Ishikawa (cell line): ENCODE data around the gene ANO4.
A peak's percentile ranks its signal among the peaks of the same experiment; 100 is the strongest.

Experiments used
- CEBPB ChIP-seq: IDR thresholded peaks from 2 replicates; pipeline ENCODE4 v1.6.1; 2012
- CREB1 ChIP-seq: IDR thresholded peaks from 2 replicates; pipeline ENCODE4 v1.6.1; 2012; ENCODE audit warnings: low read depth
- EGR1 ChIP-seq: IDR thresholded peaks from 2 replicates; pipeline ENCODE4 v1.6.1; 2012
- EP300 ChIP-seq: IDR thresholded peaks from 2 replicates; pipeline ENCODE4 v1.6.1; 2012; ENCODE audit warnings: borderline replicate concordance
- FOXM1 ChIP-seq: IDR thresholded peaks from 2 replicates; pipeline ENCODE4 v1.6.1; 2012; ENCODE audit warnings: low read depth, borderline replicate concordance
- MAX ChIP-seq: IDR thresholded peaks from 2 replicates; pipeline ENCODE4 v1.6.1; 2012
- NFIC ChIP-seq: IDR thresholded peaks from 2 replicates; pipeline ENCODE4 v1.6.1; 2012
- RAD21 ChIP-seq: IDR thresholded peaks from 2 replicates; pipeline ENCODE4 v1.6.1; 2012; ENCODE audit warnings: low read depth
- TAF1 ChIP-seq: IDR thresholded peaks from 2 replicates; pipeline ENCODE4 v1.6.1; 2012; ENCODE audit warnings: low read depth, mild to moderate bottlenecking
- TCF12 ChIP-seq: IDR thresholded peaks from 2 replicates; pipeline ENCODE4 v1.6.1; 2012; ENCODE audit warnings: low read depth
- TEAD4 ChIP-seq: IDR thresholded peaks from 2 replicates; pipeline ENCODE4 v1.6.1; 2012
- YY1 ChIP-seq: IDR thresholded peaks from 2 replicates; pipeline ENCODE4 v1.6.1; 2012; ENCODE audit warnings: low read depth
- ZBTB7A ChIP-seq: IDR thresholded peaks from 2 replicates; pipeline ENCODE4 v1.6.1; 2012; ENCODE audit warnings: low read depth
- TF ChIP-seq, protein P1 (sequence below): IDR thresholded peaks from 2 replicates; pipeline ENCODE4 v1.6.1; 2012
- TF ChIP-seq, protein P2 (sequence below): IDR thresholded peaks from 2 replicates; pipeline ENCODE4 v1.6.1; 2012; ENCODE audit warnings: low read depth, mild to moderate bottlenecking

Gene ANO4

DNA sequence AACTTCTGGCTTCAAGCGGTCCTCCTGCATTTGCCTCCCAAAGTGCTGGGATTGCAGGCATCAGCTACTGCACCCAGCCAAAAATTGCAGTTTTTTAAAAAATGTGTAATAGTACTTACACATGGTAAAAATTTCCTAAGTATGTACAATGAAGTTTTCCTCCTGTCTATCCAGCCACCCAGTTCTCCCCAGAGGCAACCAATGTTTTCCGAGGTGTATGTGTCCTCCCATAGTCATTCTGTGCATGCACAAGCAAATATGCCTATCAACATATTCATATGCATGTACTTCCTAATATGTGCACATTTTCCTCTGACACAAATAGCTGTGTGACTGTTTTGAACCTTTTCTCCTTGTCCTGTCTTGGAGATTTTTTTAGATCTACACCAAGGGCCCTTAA, 220.5 kb downstream of the ANO4 start:
- TF ChIP-seq RAD21: no peak
- TF ChIP-seq EP300: no peak
- no peak for TF ChIP-seq TEAD4
- TF ChIP-seq ZBTB7A: no peak
- TF ChIP-seq FOXM1: no peak
- no peak for TF ChIP-seq CREB1
- no peak for TF ChIP-seq EGR1
- no peak for TF ChIP-seq CEBPB
- TF ChIP-seq MAX: no peak
- TF ChIP-seq TCF12: no peak
- TF ChIP-seq YY1: no peak
- TF ChIP-seq, protein P1, sequence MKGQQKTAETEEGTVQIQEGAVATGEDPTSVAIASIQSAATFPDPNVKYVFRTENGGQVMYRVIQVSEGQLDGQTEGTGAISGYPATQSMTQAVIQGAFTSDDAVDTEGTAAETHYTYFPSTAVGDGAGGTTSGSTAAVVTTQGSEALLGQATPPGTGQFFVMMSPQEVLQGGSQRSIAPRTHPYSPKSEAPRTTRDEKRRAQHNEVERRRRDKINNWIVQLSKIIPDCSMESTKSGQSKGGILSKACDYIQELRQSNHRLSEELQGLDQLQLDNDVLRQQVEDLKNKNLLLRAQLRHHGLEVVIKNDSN: no peak
- no peak for TF ChIP-seq TAF1
- TF ChIP-seq, protein P2, sequence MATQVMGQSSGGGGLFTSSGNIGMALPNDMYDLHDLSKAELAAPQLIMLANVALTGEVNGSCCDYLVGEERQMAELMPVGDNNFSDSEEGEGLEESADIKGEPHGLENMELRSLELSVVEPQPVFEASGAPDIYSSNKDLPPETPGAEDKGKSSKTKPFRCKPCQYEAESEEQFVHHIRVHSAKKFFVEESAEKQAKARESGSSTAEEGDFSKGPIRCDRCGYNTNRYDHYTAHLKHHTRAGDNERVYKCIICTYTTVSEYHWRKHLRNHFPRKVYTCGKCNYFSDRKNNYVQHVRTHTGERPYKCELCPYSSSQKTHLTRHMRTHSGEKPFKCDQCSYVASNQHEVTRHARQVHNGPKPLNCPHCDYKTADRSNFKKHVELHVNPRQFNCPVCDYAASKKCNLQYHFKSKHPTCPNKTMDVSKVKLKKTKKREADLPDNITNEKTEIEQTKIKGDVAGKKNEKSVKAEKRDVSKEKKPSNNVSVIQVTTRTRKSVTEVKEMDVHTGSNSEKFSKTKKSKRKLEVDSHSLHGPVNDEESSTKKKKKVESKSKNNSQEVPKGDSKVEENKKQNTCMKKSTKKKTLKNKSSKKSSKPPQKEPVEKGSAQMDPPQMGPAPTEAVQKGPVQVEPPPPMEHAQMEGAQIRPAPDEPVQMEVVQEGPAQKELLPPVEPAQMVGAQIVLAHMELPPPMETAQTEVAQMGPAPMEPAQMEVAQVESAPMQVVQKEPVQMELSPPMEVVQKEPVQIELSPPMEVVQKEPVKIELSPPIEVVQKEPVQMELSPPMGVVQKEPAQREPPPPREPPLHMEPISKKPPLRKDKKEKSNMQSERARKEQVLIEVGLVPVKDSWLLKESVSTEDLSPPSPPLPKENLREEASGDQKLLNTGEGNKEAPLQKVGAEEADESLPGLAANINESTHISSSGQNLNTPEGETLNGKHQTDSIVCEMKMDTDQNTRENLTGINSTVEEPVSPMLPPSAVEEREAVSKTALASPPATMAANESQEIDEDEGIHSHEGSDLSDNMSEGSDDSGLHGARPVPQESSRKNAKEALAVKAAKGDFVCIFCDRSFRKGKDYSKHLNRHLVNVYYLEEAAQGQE: no peak
- no peak for TF ChIP-seq NFIC

GRCh38 chr12:101018540-101018939, 224.0 kb downstream of the ANO4 start:
- TF ChIP-seq TCF12 (no peak), EP300 (peak; percentile 32; the same call in 1 of the 2 replicates), TEAD4 (peak; percentile 66)

DNA sequence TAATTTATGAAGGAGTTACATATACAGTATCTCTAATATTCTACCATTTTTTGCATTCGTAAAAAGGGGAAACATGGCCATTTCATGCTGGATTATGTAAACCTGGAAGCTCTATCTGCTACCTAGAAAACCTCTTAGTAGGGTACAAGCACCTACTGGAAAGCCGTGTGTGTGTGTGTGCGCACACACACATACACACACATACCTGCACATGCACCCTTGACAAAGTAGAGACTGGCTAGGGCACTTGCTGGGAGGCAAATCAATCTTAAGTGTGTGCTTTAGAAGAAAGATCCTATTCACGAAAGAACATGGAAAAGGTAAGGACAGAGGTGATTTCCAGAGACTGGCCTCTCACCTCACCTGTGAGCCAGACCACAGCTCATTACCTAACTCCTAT, 224.6 kb downstream of the ANO4 start:
- no peak for TF ChIP-seq MAX
- TF ChIP-seq, protein P2: no peak
- no peak for TF ChIP-seq RAD21
- TF ChIP-seq, protein P1: no peak
- TF ChIP-seq TAF1: no peak
- TF ChIP-seq EGR1: no peak
- no peak for TF ChIP-seq NFIC
- no peak for TF ChIP-seq TCF12
- TF ChIP-seq CEBPB: no peak
- no peak for TF ChIP-seq YY1

DNA sequence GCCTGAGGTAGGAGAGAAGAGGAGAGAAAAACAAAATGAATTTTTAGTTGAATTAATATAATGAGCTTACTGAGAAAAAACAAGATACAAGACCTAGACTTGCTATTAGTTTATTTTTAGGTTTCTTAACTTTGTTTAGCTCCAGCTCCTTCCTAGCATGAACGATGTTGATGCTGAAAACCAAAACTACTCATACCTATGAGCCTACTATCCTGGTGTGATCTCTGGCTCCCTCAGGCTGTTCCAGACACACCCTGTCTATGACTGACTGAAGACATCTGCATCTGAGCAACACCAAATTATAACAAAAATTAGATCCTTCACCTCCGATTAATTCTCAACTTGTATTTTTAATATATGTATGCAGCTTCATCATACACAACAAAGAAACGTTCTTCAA, 225.1 kb downstream of the ANO4 start:
- TF ChIP-seq ZBTB7A (no peak), EP300 (no peak)
- TF ChIP-seq, protein P1: no peak

DNA sequence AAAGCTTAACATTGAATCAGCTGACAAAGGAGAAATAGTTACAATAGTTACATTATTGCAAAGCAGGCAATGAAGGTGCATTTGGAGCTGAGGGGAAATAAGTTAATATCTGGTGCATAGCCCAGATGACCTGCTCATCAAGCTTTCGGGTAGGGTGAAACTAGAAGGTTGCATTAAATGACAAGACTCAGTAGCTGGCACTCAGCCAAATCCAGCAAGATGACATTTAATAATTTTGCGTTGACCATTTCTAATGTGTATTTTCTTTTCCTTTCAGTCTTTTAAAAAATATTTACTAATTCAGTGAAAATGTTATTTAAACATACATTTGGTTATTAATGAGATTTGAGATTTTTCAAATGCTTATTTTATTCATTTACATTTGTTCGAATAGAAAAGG, 226.9 kb downstream of the ANO4 start:
- TF ChIP-seq RAD21 (no peak), NFIC (peak; percentile 35; the same call in 1 of the 2 replicates)

- TF ChIP-seq, protein P1: no peak
- TF ChIP-seq YY1 (no peak), FOXM1 (no peak), TEAD4 (0 out of 2 replicates have a peak, but pooled peaks have one; percentile 12), CEBPB (peak; percentile 52), MAX (no peak), TAF1 (no peak), EGR1 (no peak)
- TF ChIP-seq, protein P2: no peak
Measured at GRCh38 chr12:101021911-101022388, 227.4 kb downstream of the ANO4 start.
